Endothelial cell of umbilical vein (primary cell): Measurements from ENCODE around the gene NEURL1B. TPM values are rescaled to one million over a fixed set of nuclear protein-coding genes. Genes with fewer than 3 reads are reported as not detected.

Source experiments
- BruUV-seq: library from RNA; stranded (reverse); fragments of 400-500 nt; replicated peaks from 2 replicates; lab custom pipeline; 2021; lab: Mats Ljungman, UMichigan
- CTCF ChIA-PET: fragments of 300-600, 350-600 bp; sonication (Branson Sonifier 250); formaldehyde crosslinking; loops from one replicate; lab custom pipeline; 2021; ENCODE audit warnings: antibody characterized with exemption, inconsistent platforms; lab: Charles Lee
- POLR2A ChIA-PET: fragments of 300-600, 350-600 bp; sonication (Branson Sonifier 250); formaldehyde crosslinking; loops from one replicate; lab custom pipeline; 2021; ENCODE audit warnings: antibody characterized with exemption, inconsistent platforms; lab: Charles Lee
- DNase-seq: peaks from one replicate; pipeline ENCODE4 v3.0.0-alpha.2; 2011; ENCODE audit warnings: low read depth, low spot score
- FAIRE-seq: peaks from 2 replicates; lab custom pipeline; 2011; peaks lifted over from hg19 to GRCh38; lab: Jason Lieb, UNC
- H2AFZ ChIP-seq: 2 replicates; pipeline ENCODE4 v1.6.0; 2012; ENCODE audit warnings: low read depth, low read length, control low read depth, inconsistent platforms
- H3K27ac ChIP-seq: 2 replicates; pipeline ENCODE4 v1.5.1; 2011; ENCODE audit warnings: low read depth, mild to moderate bottlenecking, control low read depth, low read length, moderate library complexity; ENCODE audit not compliant: insufficient read depth
- H3K27me3 ChIP-seq, 2 experiments: 2 replicates each; pipeline versions ENCODE4 v1.6.0 to v1.6.1; 2011; ENCODE audit warnings: low read length in 2 of 2, mixed read lengths in 1 of 2; ENCODE audit not compliant: control insufficient read depth in 2 of 2, insufficient read depth in 2 of 2
- H3K36me3 ChIP-seq, 2 experiments: 2 replicates in 1 of 2; 3 replicates in 1 of 2; pipeline ENCODE4 v1.5.1; 2011; ENCODE audit warnings: low read length in 2 of 2, mild to moderate bottlenecking in 1 of 2, moderate library complexity in 1 of 2; ENCODE audit not compliant: control insufficient read depth in 2 of 2, insufficient read depth in 2 of 2; ENCODE audit errors: extremely low read depth in 1 of 2
- H3K4me1 ChIP-seq: 3 replicates; pipeline ENCODE4 v1.5.1; 2011; ENCODE audit warnings: mild to moderate bottlenecking, low read length; ENCODE audit not compliant: control insufficient read depth, insufficient read depth; ENCODE audit errors: extremely low read depth
- H3K4me2 ChIP-seq: 2 replicates; pipeline ENCODE4 v1.6.1; 2011; ENCODE audit warnings: low read length, control low read depth, mixed read lengths; ENCODE audit not compliant: insufficient read depth
- H3K4me3 ChIP-seq, 3 experiments: fragments of 200-600 bp in 1 of 3; sonication (generic), shearing (Covaris generic) in 1 of 3; replicated peaks in 1 of 3; 2 replicates each; pipeline ENCODE4 v1.5.1; 2011 to 2016; ENCODE audit warnings: control low read depth in 3 of 3, low read length in 3 of 3, mild to moderate bottlenecking in 2 of 3, inconsistent platforms in 1 of 3, low read depth in 1 of 3, moderate library complexity in 1 of 3; ENCODE audit not compliant: insufficient read depth in 1 of 3
- H3K79me2 ChIP-seq: 2 replicates; pipeline ENCODE4 v1.6.0; 2012; ENCODE audit warnings: low read length, inconsistent platforms; ENCODE audit not compliant: control insufficient read depth, insufficient read depth
- H3K9ac ChIP-seq: replicated peaks from 2 replicates; pipeline ENCODE3; 2011; ENCODE audit warnings: low read length, control low read depth; ENCODE audit not compliant: insufficient read depth; ENCODE audit errors: extremely low read depth
- H3K9me1 ChIP-seq: replicated peaks from 3 replicates; pipeline ENCODE4 v1.6.0; 2011; ENCODE audit warnings: mild to moderate bottlenecking, low read length; ENCODE audit not compliant: control insufficient read depth, insufficient read depth; ENCODE audit errors: extremely low read depth
- H3K9me3 ChIP-seq: replicated peaks from 2 replicates; pipeline ENCODE4 v1.5.1; 2012; ENCODE audit warnings: low read length, inconsistent platforms; ENCODE audit not compliant: control insufficient read depth, insufficient read depth
- H4K20me1 ChIP-seq: replicated peaks from 2 replicates; pipeline ENCODE3; 2011; ENCODE audit warnings: mild to moderate bottlenecking, low read length; ENCODE audit not compliant: control insufficient read depth, insufficient read depth; ENCODE audit errors: extremely low read depth
- CTCF ChIP-seq, 2 donors: IDR thresholded peaks; 1 replicate in 1 of 2; 2 replicates in 1 of 2; pipeline ENCODE4 v1.5.1; 2011; ENCODE audit warnings: low read length in 2 of 2, mild to moderate bottlenecking in 2 of 2, moderate library complexity in 2 of 2, control low read depth in 1 of 2, inconsistent platforms in 1 of 2, low read depth in 1 of 2; ENCODE audit not compliant: insufficient read depth in 1 of 2; ENCODE audit errors: extremely low read depth in 1 of 2
- EZH2 ChIP-seq: IDR thresholded peaks from 2 replicates; pipeline ENCODE4 v1.6.1; 2012; ENCODE audit warnings: borderline replicate concordance, low read depth, mild to moderate bottlenecking, moderate library complexity, low read length, inconsistent platforms; ENCODE audit not compliant: severe bottlenecking
- FOS ChIP-seq: IDR thresholded peaks from 2 replicates; pipeline ENCODE4 v1.6.1; 2011; ENCODE audit warnings: mild to moderate bottlenecking, low read length, moderate library complexity, borderline replicate concordance; ENCODE audit not compliant: insufficient read depth
- GATA2 ChIP-seq: IDR thresholded peaks from 2 replicates; pipeline ENCODE4 v1.7.0; 2011; ENCODE audit warnings: low read depth, mild to moderate bottlenecking, moderate library complexity, mixed read lengths, low read length; ENCODE audit not compliant: insufficient read length, insufficient read depth
- JUN ChIP-seq: IDR thresholded peaks from 2 replicates; pipeline ENCODE4 v1.6.1; 2011; ENCODE audit warnings: borderline replicate concordance, low read depth; ENCODE audit not compliant: insufficient read length, insufficient read depth
- MAX ChIP-seq: IDR thresholded peaks from 2 replicates; pipeline ENCODE4 v1.6.1; 2011; ENCODE audit not compliant: insufficient read depth, insufficient read length
- MYC ChIP-seq: IDR thresholded peaks from one replicate; pipeline ENCODE4 v1.6.1; 2011; ENCODE audit warnings: mild to moderate bottlenecking, low read depth, low read length
- POLR2A ChIP-seq: IDR thresholded peaks from 2 replicates; pipeline ENCODE4 v1.6.1; 2012; ENCODE audit warnings: low read depth, mild to moderate bottlenecking, control low read depth, low read length
- POLR2AphosphoS5 ChIP-seq: IDR thresholded peaks from 2 replicates; pipeline ENCODE4 v1.6.1; 2012; ENCODE audit warnings: low read depth, mild to moderate bottlenecking, control low read depth, low read length, moderate library complexity; ENCODE audit not compliant: insufficient read depth
- dilution Hi-C: fragments of 300-500 bp; cut with MboI; formaldehyde crosslinking; loops from one replicate; pipeline ENCODE4 v1.15.0; 2019; ENCODE audit warnings: low sequenced_read_pairs; ENCODE audit not compliant: extremely low pct_ligation_motif_present
- intact Hi-C: fragments of 100-400 bp; cut with micrococcal nuclease; formaldehyde crosslinking; loops from one replicate; pipeline ENCODE4 v1.10.0; 2022
- polyA plus RNA-seq, 4 experiments: library from polyadenylated mRNA; depleted of rRNA in 3 of 4; stranded (reverse) in 3 of 4; unstranded in 1 of 4; fragments of >200 nt; gene quantifications; 2 replicates each; pipeline versions ENCODE4 v1.2.1 to v1.2.3, GENCODE V29; 2011 to 2012; ENCODE audit warnings: missing spikeins in 1 of 4
- total RNA-seq: library from RNA; stranded (reverse); gene quantifications from 2 replicates; pipeline ENCODE4 v1.2.3, GENCODE V29; 2021

Gene NEURL1B
- total and polyA plus RNA-seq, 2 donors (not counting 3 experiments of a cell fraction or from before 2014, with no cell fraction given): 0.44 to 1.6 TPM

DNA sequence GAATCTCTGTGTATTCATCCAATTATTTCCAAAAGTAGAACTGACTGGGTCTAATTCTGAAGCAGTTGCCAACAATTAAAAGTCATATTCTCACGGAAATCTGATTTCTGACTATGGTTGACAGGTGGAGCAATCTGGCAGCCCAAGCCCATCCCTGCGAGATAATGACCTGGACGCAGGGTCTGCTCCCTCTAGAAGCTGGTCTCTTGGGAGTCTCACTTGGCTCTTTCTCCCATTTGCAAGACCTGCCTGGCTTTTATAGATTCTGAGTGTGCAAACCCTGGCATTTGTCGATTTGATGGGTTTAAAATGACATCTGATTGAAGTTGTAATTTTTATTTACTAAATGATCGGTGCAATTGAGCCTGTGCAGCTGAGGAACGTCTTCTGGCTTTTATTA lies 49.4 kb upstream of the NEURL1B start:
- no peak for DNase-seq
- H3K9me1 ChIP-seq: no peaks in the 10 kb centered on the region
- no peaks in the 10 kb centered on the region for H3K36me3 ChIP-seq
- H2AFZ ChIP-seq: no peak overlapping the region
- H3K79me2 ChIP-seq: no peaks in the 10 kb centered on the region
- no peak for FAIRE-seq
- POLR2A ChIA-PET: no interaction called here
- H4K20me1 ChIP-seq: no peaks in the 10 kb centered on the region
- H3K4me3 ChIP-seq: no peak overlapping the region
- H3K27ac ChIP-seq: no peak overlapping the region
- peaks cover 0 to 2% of the 10 kb centered on the region in 2 experiments for H3K27me3 ChIP-seq
- intact Hi-C loops: no loop called here
- no peak for TF ChIP-seq FOS
- TF ChIP-seq JUN: no peak
- TF ChIP-seq POLR2AphosphoS5: no peak
- no peak for TF ChIP-seq MAX
- no peak for TF ChIP-seq POLR2A
- no peak for TF ChIP-seq CTCF (IDR thresholded peaks at IDR 0.05; ENCODE audit: extremely low read depth in 1 of 2, insufficient read depth in 1 of 2, low read depth in 1 of 2, low read length in 2 of 2)
- no peak for TF ChIP-seq GATA2
- TF ChIP-seq EZH2: no peak
- TF ChIP-seq MYC: no peak
- H3K4me2 ChIP-seq: no peak overlapping the region
- dilution Hi-C loops: no loop called here
- H3K9me3 ChIP-seq: no peaks in the 10 kb centered on the region
- no TSS peak for BruUV-seq
- H3K9ac ChIP-seq: no peak overlapping the region
- H3K4me1 ChIP-seq: no peaks in the 10 kb centered on the region
- CTCF ChIA-PET: interaction anchor here (1.1 kb wide), 1 partner anchor 9 kb away, joined by 3 read pairs; no protein-coding TSS in a partner anchor
